ENCODE results near the gene GNAS-AS1.
"Not testable (repeated sequence)": the region's sequence is repeated elsewhere in the genome, so short reads cannot be mapped to it uniquely, and the experiment has no call there.

GNAS-AS1 gene

DNA sequence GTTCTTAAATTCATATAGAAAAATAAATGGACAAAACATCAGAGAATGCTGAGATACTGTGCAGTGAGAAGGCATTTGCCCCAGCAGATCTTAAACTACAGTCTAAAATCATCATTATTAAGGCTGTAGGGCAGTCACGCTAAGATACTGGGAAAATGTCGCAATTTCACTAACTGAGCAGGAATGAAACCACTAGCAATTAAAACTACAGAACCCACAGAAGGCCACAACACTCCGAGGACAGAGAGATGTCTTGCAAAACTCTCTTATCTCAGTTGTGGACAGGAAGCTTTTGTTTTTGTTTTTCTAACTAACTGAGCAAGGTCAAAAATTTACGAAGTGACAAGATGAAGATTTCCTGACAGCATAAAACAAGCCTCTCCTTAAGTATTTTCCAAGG, 18.2 kb downstream of the GNAS-AS1 start:
- no peak overlapping the region for H3K4me3 ChIP-seq (ENCODE audit: insufficient read length, low read depth)
- DNase-seq (ENCODE audit: low read depth, low spot score) = no peak
- H3K36me3 ChIP-seq (ENCODE audit: insufficient read depth, insufficient read length, low read length) = peaks cover 58% of the 10 kb centered on the region
- no peak for TF ChIP-seq ZNF274 (IDR thresholded peaks at IDR 0.05; ENCODE audit: low read depth, low read length)
- no peak for TF ChIP-seq YY1 (IDR thresholded peaks at IDR 0.05; ENCODE audit: insufficient read depth, insufficient read length)
- no peak for TF ChIP-seq SUZ12 (IDR thresholded peaks at IDR 0.05; ENCODE audit: extremely low read depth, insufficient read depth, insufficient read length)
- no peak overlapping the region for H3K9ac ChIP-seq (ENCODE audit: insufficient read length, low read depth)
- H3K9me3 ChIP-seq (ENCODE audit: insufficient read depth, low read length) = no peaks in the 10 kb centered on the region
- H3K4me1 ChIP-seq (ENCODE audit: insufficient read depth, insufficient read length) = no peaks in the 10 kb centered on the region
- no peaks in the 10 kb centered on the region for H3K27me3 ChIP-seq (ENCODE audit: insufficient read depth, insufficient read length)

GRCh38 chr20:58829531-58829941, 21.2 kb downstream of the GNAS-AS1 start:
- H3K9ac ChIP-seq (ENCODE audit: insufficient read length, low read depth) = no peak overlapping the region
- H3K4me3 ChIP-seq (ENCODE audit: insufficient read length, low read depth) = no peak overlapping the region
- H3K27me3 ChIP-seq (ENCODE audit: insufficient read depth, insufficient read length) = no peaks in the 10 kb centered on the region
- no peak for DNase-seq (ENCODE audit: low read depth, low spot score)
- TF ChIP-seq YY1 (IDR thresholded peaks at IDR 0.05; ENCODE audit: insufficient read depth, insufficient read length) = no peak
- no peak for TF ChIP-seq ZNF274 (IDR thresholded peaks at IDR 0.05; ENCODE audit: low read depth, low read length)
- no peak for TF ChIP-seq SUZ12 (IDR thresholded peaks at IDR 0.05; ENCODE audit: extremely low read depth, insufficient read depth, insufficient read length)
- H3K9me3 ChIP-seq (ENCODE audit: insufficient read depth, low read length) = no peaks in the 10 kb centered on the region
- no peaks in the 10 kb centered on the region for H3K4me1 ChIP-seq (ENCODE audit: insufficient read depth, insufficient read length)
- H3K36me3 ChIP-seq (ENCODE audit: insufficient read depth, insufficient read length, low read length) = peaks cover 57% of the 10 kb centered on the region

DNA sequence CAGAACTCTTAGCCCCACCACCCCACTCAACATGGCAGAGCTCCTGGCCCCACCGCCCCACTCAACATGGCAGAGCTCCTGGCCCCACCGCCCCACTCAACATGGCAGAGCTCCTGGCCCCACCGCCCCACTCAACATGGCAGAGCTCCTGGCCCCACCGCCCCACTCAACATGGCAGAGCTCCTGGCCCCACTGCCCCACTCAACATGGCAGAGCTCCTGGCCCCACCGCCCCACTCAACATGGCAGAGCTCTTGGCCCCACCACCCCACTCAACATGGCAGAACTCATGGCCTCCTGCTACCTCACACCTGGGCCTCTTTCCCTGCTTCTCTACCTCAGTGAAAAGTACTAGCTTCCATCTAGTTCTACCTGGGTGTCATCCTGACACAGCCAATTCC, 21.9 kb downstream of the GNAS-AS1 start:
- H3K27me3 ChIP-seq (ENCODE audit: insufficient read depth, insufficient read length); H3K9ac ChIP-seq (ENCODE audit: insufficient read length, low read depth); H3K4me3 ChIP-seq (ENCODE audit: insufficient read length, low read depth); H3K9me3 ChIP-seq (ENCODE audit: insufficient read depth, low read length); DNase-seq (ENCODE audit: low read depth, low spot score); H3K4me1 ChIP-seq (ENCODE audit: insufficient read depth, insufficient read length): not testable (repeated sequence)
- peaks cover 55% of the 10 kb centered on the region for H3K36me3 ChIP-seq (ENCODE audit: insufficient read depth, insufficient read length, low read length)

DNA sequence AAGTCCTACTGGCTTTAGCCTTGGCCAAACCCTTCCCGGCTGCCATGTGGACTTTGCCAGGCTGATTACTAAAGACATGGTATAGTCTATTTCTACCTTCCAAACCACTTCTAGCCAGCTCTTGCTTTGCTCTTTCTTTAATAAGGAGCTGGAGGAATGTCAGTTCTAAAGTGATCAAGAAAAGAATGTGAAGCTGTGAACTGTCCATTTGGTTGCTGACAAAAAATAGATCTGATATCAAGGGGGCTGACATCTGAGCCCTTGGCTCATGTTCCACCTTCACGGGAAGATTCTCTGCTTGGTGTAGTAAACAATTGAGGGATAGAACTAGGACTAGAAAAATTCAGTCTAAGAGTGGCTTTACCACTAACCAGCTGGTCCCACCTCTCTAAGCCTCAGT, 22.6 kb downstream of the GNAS-AS1 start:
- Histone ChIP-seq H3K27me3 (ENCODE audit: insufficient read depth, insufficient read length) (no peaks in the 10 kb centered on the region), H3K36me3 (ENCODE audit: insufficient read depth, insufficient read length, low read length) (peaks cover 56% of the 10 kb centered on the region), H3K4me3 (ENCODE audit: insufficient read length, low read depth) (no peak overlapping the region), H3K4me1 (ENCODE audit: insufficient read depth, insufficient read length) (no peaks in the 10 kb centered on the region), H3K9ac (ENCODE audit: insufficient read length, low read depth) (no peak overlapping the region), H3K9me3 (ENCODE audit: insufficient read depth, low read length) (no peaks in the 10 kb centered on the region)
- TF ChIP-seq YY1 (IDR thresholded peaks at IDR 0.05; ENCODE audit: insufficient read depth, insufficient read length) (no peak), SUZ12 (IDR thresholded peaks at IDR 0.05; ENCODE audit: extremely low read depth, insufficient read depth, insufficient read length) (no peak), ZNF274 (IDR thresholded peaks at IDR 0.05; ENCODE audit: low read depth, low read length) (no peak)
- DNase-seq (ENCODE audit: low read depth, low spot score) = no peak

GRCh38 chr20:58826271-58826670, 24.4 kb downstream of the GNAS-AS1 start:
- Histone ChIP-seq H3K36me3 (ENCODE audit: insufficient read depth, insufficient read length, low read length) (peaks cover 70% of the 10 kb centered on the region), H3K27me3 (ENCODE audit: insufficient read depth, insufficient read length) (no peaks in the 10 kb centered on the region), H3K9ac (ENCODE audit: insufficient read length, low read depth) (no peak overlapping the region), H3K9me3 (ENCODE audit: insufficient read depth, low read length) (no peaks in the 10 kb centered on the region), H3K4me3 (ENCODE audit: insufficient read length, low read depth) (no peak overlapping the region), H3K4me1 (ENCODE audit: insufficient read depth, insufficient read length) (no peaks in the 10 kb centered on the region)
- TF ChIP-seq YY1 (IDR thresholded peaks at IDR 0.05; ENCODE audit: insufficient read depth, insufficient read length) (no peak), ZNF274 (IDR thresholded peaks at IDR 0.05; ENCODE audit: low read depth, low read length) (no peak), SUZ12 (IDR thresholded peaks at IDR 0.05; ENCODE audit: extremely low read depth, insufficient read depth, insufficient read length) (no peak)
- no peak for DNase-seq (ENCODE audit: low read depth, low spot score)

DNA sequence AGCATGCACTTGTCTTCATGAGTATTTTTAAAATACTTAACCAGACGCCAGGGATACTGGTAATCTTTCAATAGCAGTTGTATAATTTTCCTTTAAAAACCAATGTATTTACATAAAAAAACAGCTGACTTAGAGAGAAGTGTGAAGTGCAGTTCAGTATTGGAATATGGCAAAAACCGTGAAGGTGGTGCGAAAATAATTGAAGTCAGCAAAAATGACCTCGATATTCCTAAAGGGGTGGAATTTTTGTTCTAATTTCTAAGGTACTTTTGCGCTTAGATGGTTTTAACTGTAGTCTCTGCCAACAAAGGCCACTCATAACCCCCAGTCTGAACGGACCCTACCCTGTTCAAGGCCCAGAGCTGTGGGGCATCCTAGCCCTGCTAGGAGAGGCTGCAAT, 25.3 kb downstream of the GNAS-AS1 start:
- DNase-seq (ENCODE audit: low read depth, low spot score) = no peak
- Histone ChIP-seq H3K27me3 (ENCODE audit: insufficient read depth, insufficient read length) (no peaks in the 10 kb centered on the region), H3K9me3 (ENCODE audit: insufficient read depth, low read length) (peaks cover 4% of the 10 kb centered on the region; the same call in 1 of the 2 replicates), H3K36me3 (ENCODE audit: insufficient read depth, insufficient read length, low read length) (peaks cover 74% of the 10 kb centered on the region), H3K4me3 (ENCODE audit: insufficient read length, low read depth) (no peak overlapping the region), H3K4me1 (ENCODE audit: insufficient read depth, insufficient read length) (no peaks in the 10 kb centered on the region), H3K9ac (ENCODE audit: insufficient read length, low read depth) (no peak overlapping the region)
- no peak for TF ChIP-seq YY1 (IDR thresholded peaks at IDR 0.05; ENCODE audit: insufficient read depth, insufficient read length)
- no peak for TF ChIP-seq ZNF274 (IDR thresholded peaks at IDR 0.05; ENCODE audit: low read depth, low read length)
- TF ChIP-seq SUZ12 (IDR thresholded peaks at IDR 0.05; ENCODE audit: extremely low read depth, insufficient read depth, insufficient read length) = no peak

GRCh38 chr20:58824843-58825242, 25.9 kb downstream of the GNAS-AS1 start:
- Histone ChIP-seq H3K36me3 (ENCODE audit: insufficient read depth, insufficient read length, low read length) (peaks cover 74% of the 10 kb centered on the region), H3K9me3 (ENCODE audit: insufficient read depth, low read length) (peaks cover 4% of the 10 kb centered on the region; the same call in 1 of the 2 replicates), H3K27me3 (ENCODE audit: insufficient read depth, insufficient read length) (no peaks in the 10 kb centered on the region), H3K9ac (ENCODE audit: insufficient read length, low read depth) (no peak overlapping the region), H3K4me3 (ENCODE audit: insufficient read length, low read depth) (no peak overlapping the region), H3K4me1 (ENCODE audit: insufficient read depth, insufficient read length) (no peaks in the 10 kb centered on the region)
- no peak for DNase-seq (ENCODE audit: low read depth, low spot score)
- TF ChIP-seq SUZ12 (IDR thresholded peaks at IDR 0.05; ENCODE audit: extremely low read depth, insufficient read depth, insufficient read length) = no peak
- TF ChIP-seq YY1 (IDR thresholded peaks at IDR 0.05; ENCODE audit: insufficient read depth, insufficient read length) = no peak
- no peak for TF ChIP-seq ZNF274 (IDR thresholded peaks at IDR 0.05; ENCODE audit: low read depth, low read length)

All from NT2/D1 (cell line).